HepG2 (cell line): ENCODE results near the gene CHN2. TPM values are rescaled to one million over a fixed set of nuclear protein-coding genes. Genes with fewer than 3 reads are reported as not detected.

Experiments
- KIAA2018 ChIP-seq: sonication (generic); formaldehyde crosslinking; IDR thresholded peaks from 2 replicates; pipeline ENCODE4 v1.5.0; 2020; ENCODE audit warnings: mild to moderate bottlenecking, missing genetic modification reagents, borderline replicate concordance
- MXI1 ChIP-seq: IDR thresholded peaks from 3 replicates; pipeline ENCODE4 v1.6.1; 2012; ENCODE audit warnings: low read depth, low read length, inconsistent platforms, borderline replicate concordance
- NCOA5 ChIP-seq: sonication (generic); formaldehyde crosslinking; IDR thresholded peaks from 2 replicates; pipeline ENCODE4 v1.4.0; 2020; ENCODE audit warnings: missing genetic modification reagents
- ZEB1 ChIP-seq: IDR thresholded peaks from 2 replicates; pipeline ENCODE4 v1.6.1; 2012; ENCODE audit warnings: mild to moderate bottlenecking, low read depth, inconsistent platforms; ENCODE audit not compliant: insufficient replicate concordance
- ZNF274 ChIP-seq: sonication (generic); formaldehyde crosslinking; IDR thresholded peaks from 2 replicates; pipeline ENCODE4 v1.5.1; 2020; ENCODE audit warnings: mild to moderate bottlenecking, missing genetic modification reagents
- polyA plus RNA-seq, 8 experiments: library from polyadenylated mRNA; depleted of rRNA in 3 of 8; stranded (reverse) in 7 of 8; unstranded in 1 of 8; fragments of >200 nt; fragmentation: Illumina TruSeq in 4 of 8; extraction: Trizol in 4 of 8; gene quantifications; 2 replicates each; pipeline versions ENCODE4 v1.2.1 to v1.2.3, GENCODE V29; 2011 to 2016; ENCODE audit warnings: low read depth in 4 of 8, missing spikeins in 1 of 8, mixed read lengths in 1 of 8; ENCODE audit not compliant: insufficient read depth in 1 of 8
- total RNA-seq, 5 experiments: library from RNA; depleted of rRNA; stranded (reverse); fragments of >200 nt; fragmentation: Illumina TruSeq; extraction: Trizol; gene quantifications; 2 replicates each; pipeline ENCODE4 v1.2.3, GENCODE V29; 2016; ENCODE audit warnings: low read depth in 1 of 5

Gene CHN2
- total and polyA plus RNA-seq, 2 of the 13 experiments (the other 11 are each of a cell fraction or from before 2014, with no cell fraction given): 23.5 to 30.5 TPM

GRCh38 chr7:29300649-29301048, 106.1 kb downstream of the CHN2 start (continued):
- TF ChIP-seq KIAA2018 (no peak), NCOA5 (CRISPR knock-in tag) (no peak), ZNF274 (CRISPR knock-in tag) (no peak), MXI1 (no peak), ZEB1 (no peak)
